HepG2 (cell line): Measurements from ENCODE around the gene PAXIP1. TPM values are rescaled to one million over a fixed set of nuclear protein-coding genes. Genes with fewer than 3 reads are reported as not detected.

Source experiments
- BCLAF1 ChIP-seq: fragments of 450-650 bp; IDR thresholded peaks from 2 replicates; pipeline ENCODE4 v1.6.1; 2017; ENCODE audit warnings: mild to moderate bottlenecking
- DNMT3B ChIP-seq: conservative IDR thresholded peaks from 2 replicates; pipeline ENCODE4 v1.6.1; 2016; ENCODE audit warnings: missing biosample characterization, control low read depth
- HMGXB4 ChIP-seq, 2 experiments: sonication (generic) in 1 of 2; formaldehyde crosslinking in 1 of 2; IDR thresholded peaks; 2 replicates each; pipeline versions ENCODE4 v1.4.0 to v1.6.1; 2018 to 2020; ENCODE audit warnings: missing genetic modification reagents in 2 of 2, borderline replicate concordance in 1 of 2, low read depth in 1 of 2, mild to moderate bottlenecking in 1 of 2, missing biosample characterization in 1 of 2
- HOXA5 ChIP-seq: sonication (generic); formaldehyde crosslinking; IDR thresholded peaks from 2 replicates; pipeline ENCODE4 v1.4.0; 2020; ENCODE audit warnings: missing genetic modification reagents
- KAT8 ChIP-seq: IDR thresholded peaks from 2 replicates; pipeline ENCODE4 v1.6.1; 2016; ENCODE audit warnings: missing genetic modification reagents, missing compliant biosample characterization
- KMT2B ChIP-seq: IDR thresholded peaks from 2 replicates; pipeline ENCODE4 v1.6.1; 2016; ENCODE audit warnings: missing genetic modification reagents, missing compliant biosample characterization
- MXD3 ChIP-seq: IDR thresholded peaks from 2 replicates; pipeline ENCODE4 v1.6.1; 2016; ENCODE audit warnings: mild to moderate bottlenecking, missing biosample characterization, missing genetic modification reagents
- NFE2L2 ChIP-seq: fragments of 150-350 bp; IDR thresholded peaks from 2 replicates; pipeline ENCODE4 v1.6.1; 2014; ENCODE audit warnings: low read length
- NFKB2 ChIP-seq: sonication (generic); formaldehyde crosslinking; IDR thresholded peaks from 2 replicates; pipeline ENCODE4 v1.4.0; 2020; ENCODE audit warnings: missing genetic modification reagents, borderline replicate concordance
- POLR2A ChIP-seq, 2 experiments: IDR thresholded peaks; 2 replicates each; pipeline ENCODE4 v1.6.1; 2011; ENCODE audit warnings: low read depth in 2 of 2, low read length in 2 of 2, mild to moderate bottlenecking in 1 of 2, moderate library complexity in 1 of 2; ENCODE audit not compliant: insufficient read depth in 1 of 2
- PRDM15 ChIP-seq: sonication (generic); formaldehyde crosslinking; IDR thresholded peaks from 2 replicates; pipeline ENCODE4 v1.4.0; 2020; ENCODE audit warnings: missing genetic modification reagents
- SNRNP70 ChIP-seq: fragments of 200-400 bp; formaldehyde crosslinking; IDR thresholded peaks from 2 replicates; pipeline ENCODE4 v1.6.1; 2017; ENCODE audit warnings: mild to moderate bottlenecking, low read depth, low read length, moderate library complexity
- XRCC5 ChIP-seq: fragments of 200-400 bp; formaldehyde crosslinking; optimal IDR thresholded peaks from 2 replicates; pipeline ENCODE3; 2017; ENCODE audit warnings: mild to moderate bottlenecking, low read length
- ZBTB38 ChIP-seq: sonication (generic); formaldehyde crosslinking; IDR thresholded peaks from 2 replicates; pipeline ENCODE4 v1.5.1; 2020; ENCODE audit warnings: mild to moderate bottlenecking, missing genetic modification reagents
- ZNF143 ChIP-seq: sonication (generic); formaldehyde crosslinking; IDR thresholded peaks from 2 replicates; pipeline ENCODE4 v1.4.0; 2020; ENCODE audit warnings: missing genetic modification reagents
- ZNF562 ChIP-seq: sonication (generic); formaldehyde crosslinking; IDR thresholded peaks from 2 replicates; pipeline ENCODE4 v1.8.0; 2022; ENCODE audit warnings: missing genetic modification reagents, borderline replicate concordance
- ZNF563 ChIP-seq: sonication (generic); formaldehyde crosslinking; IDR thresholded peaks from 2 replicates; pipeline ENCODE4 v1.8.0; 2022; ENCODE audit warnings: mild to moderate bottlenecking, moderate library complexity, missing genetic modification reagents
- ZNF567 ChIP-seq: sonication (generic); formaldehyde crosslinking; IDR thresholded peaks from 2 replicates; pipeline ENCODE4 v1.8.1; 2023; ENCODE audit warnings: mild to moderate bottlenecking, missing genetic modification reagents, borderline replicate concordance
- ZNF672 ChIP-seq: sonication (generic); formaldehyde crosslinking; IDR thresholded peaks from 2 replicates; pipeline ENCODE4 v1.8.1; 2022; ENCODE audit warnings: missing genetic modification reagents
- ZSCAN30 ChIP-seq: sonication (generic); formaldehyde crosslinking; IDR thresholded peaks from 2 replicates; pipeline ENCODE4 v1.5.0; 2020; ENCODE audit warnings: mild to moderate bottlenecking, missing genetic modification reagents
- polyA plus RNA-seq, 8 experiments: library from polyadenylated mRNA; depleted of rRNA in 3 of 8; stranded (reverse) in 7 of 8; unstranded in 1 of 8; fragments of >200 nt; fragmentation: Illumina TruSeq in 4 of 8; extraction: Trizol in 4 of 8; gene quantifications; 2 replicates each; pipeline versions ENCODE4 v1.2.1 to v1.2.3, GENCODE V29; 2011 to 2016; ENCODE audit warnings: low read depth in 4 of 8, missing spikeins in 1 of 8, mixed read lengths in 1 of 8; ENCODE audit not compliant: insufficient read depth in 1 of 8
- total RNA-seq, 5 experiments: library from RNA; depleted of rRNA; stranded (reverse); fragments of >200 nt; fragmentation: Illumina TruSeq; extraction: Trizol; gene quantifications; 2 replicates each; pipeline ENCODE4 v1.2.3, GENCODE V29; 2016; ENCODE audit warnings: low read depth in 1 of 5

Gene PAXIP1
- total and polyA plus RNA-seq, 2 of the 13 experiments (the other 11 are each of a cell fraction or from before 2014, with no cell fraction given): 11.6 to 16.2 TPM

GRCh38 chr7:154928136-154929005 lies 74.6 kb downstream of the PAXIP1 start (continued):
- TF ChIP-seq DNMT3B (CRISPR knock-in tag) (0 out of 2 replicates have a peak, but pooled peaks have one; percentile 35), ZSCAN30 (no peak), SNRNP70 (no peak), PRDM15 (CRISPR knock-in tag) (no peak), NFKB2 (no peak), HOXA5 (CRISPR knock-in tag) (no peak), NFE2L2 (no peak), ZNF143 (CRISPR knock-in tag) (no peak), ZBTB38 (CRISPR knock-in tag) (no peak), ZNF672 (CRISPR knock-in tag) (no peak), BCLAF1 (no peak), KMT2B (CRISPR knock-in tag) (peak; percentile 39; the same call in 1 of the 2 replicates), POLR2A (IDR thresholded peaks at IDR 0.05; ENCODE audit: insufficient read depth in 1 of 2, low read depth in 2 of 2, low read length in 2 of 2) (peak in 1 of 2 experiments; percentile 23; a peak in 1 of 4 replicates), KAT8 (CRISPR knock-in tag) (peak; percentile 69), ZNF563 (CRISPR knock-in tag) (no peak), ZNF567 (no peak), HMGXB4 (CRISPR knock-in tag; IDR thresholded peaks at IDR 0.05; ENCODE audit: borderline replicate concordance in 1 of 2, low read depth in 1 of 2) (peak in 1 of 2 experiments; percentile 41; a peak in 1 of 4 replicates), MXD3 (CRISPR knock-in tag) (no peak), ZNF562 (CRISPR knock-in tag) (no peak), XRCC5 (peak; percentile 38)
